Thyroid gland (tissue), 4 donors: ENCODE results near the gene FOXO3.

Experiments
- CTCF ChIP-seq, 6 experiments: fragments of 200-600 bp in 3 of 6; fragments of 450-650 bp in 3 of 6; sonication (generic) in 3 of 6; IDR thresholded peaks; one replicate each; pipeline ENCODE4 v1.5.1; 2016 to 2019; ENCODE audit warnings: antibody characterized with exemption in 6 of 6, mild to moderate bottlenecking in 2 of 6, inconsistent platforms in 1 of 6, moderate library complexity in 1 of 6
- POLR2A ChIP-seq, 2 donors: fragments of 450-650 bp; IDR thresholded peaks; one replicate each; pipeline ENCODE4 v1.6.1; 2017; ENCODE audit warnings: antibody characterized with exemption in 2 of 2, mild to moderate bottlenecking in 2 of 2, moderate library complexity in 1 of 2

DNA sequence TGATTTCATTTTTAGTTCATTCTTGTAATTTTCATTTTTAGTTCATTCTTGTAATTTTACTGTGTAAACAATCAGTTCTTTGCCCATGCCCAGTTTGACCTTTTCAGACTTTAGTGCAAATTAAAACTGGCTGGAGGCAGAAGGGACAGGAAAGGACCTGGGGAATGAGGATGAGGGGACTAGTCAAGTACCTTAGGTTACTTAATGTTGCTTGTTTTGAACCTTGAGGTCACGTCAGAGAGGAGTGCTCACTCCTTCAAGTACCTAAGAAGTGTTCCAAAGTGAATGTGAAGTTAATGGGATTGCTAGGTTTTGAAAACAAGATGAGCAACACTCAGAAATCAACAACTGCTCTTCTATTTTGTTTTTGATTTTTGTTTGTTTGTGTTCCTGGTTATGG, 82.5 kb downstream of the FOXO3 start:
- TF ChIP-seq POLR2A (IDR thresholded peaks at IDR 0.05) (no peak), CTCF (IDR thresholded peaks at IDR 0.05) (no peak)
